HepG2 (cell line): ENCODE measurements around the gene NOL12. TPM values are rescaled to one million over a fixed set of nuclear protein-coding genes. Genes with fewer than 3 reads are reported as not detected.

ENCODE experiments used
- ESRRA ChIP-seq: sonication (generic); formaldehyde crosslinking; IDR thresholded peaks from 2 replicates; pipeline ENCODE4 v1.5.1; 2020; ENCODE audit warnings: mild to moderate bottlenecking, low read depth, missing genetic modification reagents
- HCFC1 ChIP-seq: fragments of 150-350 bp; IDR thresholded peaks from 2 replicates; pipeline ENCODE4 v1.6.1; 2014; ENCODE audit warnings: low read depth, low read length
- JUND ChIP-seq: sonication (generic); formaldehyde crosslinking; IDR thresholded peaks from 2 replicates; pipeline ENCODE4 v1.8.0; 2022; ENCODE audit warnings: mild to moderate bottlenecking, missing genetic modification reagents
- MLLT10 ChIP-seq: sonication (generic); formaldehyde crosslinking; IDR thresholded peaks from 2 replicates; pipeline ENCODE4 v1.4.0; 2020; ENCODE audit warnings: missing genetic modification reagents
- MZF1 ChIP-seq: sonication (generic); formaldehyde crosslinking; IDR thresholded peaks from 2 replicates; pipeline ENCODE4 v1.8.1; 2023; ENCODE audit warnings: mild to moderate bottlenecking, missing genetic modification reagents, borderline replicate concordance
- NCOR1 ChIP-seq: fragments of 200-600 bp; sonication (generic); IDR thresholded peaks from 2 replicates; pipeline ENCODE4 v1.7.0; 2017; ENCODE audit warnings: antibody characterized with exemption, low read length, borderline replicate concordance
- NR2F2 ChIP-seq: IDR thresholded peaks from 2 replicates; pipeline ENCODE4 v1.6.1; 2012; ENCODE audit warnings: low read depth, inconsistent platforms, borderline replicate concordance
- ZFP36 ChIP-seq: fragments of 150-350 bp; IDR thresholded peaks from 2 replicates; pipeline ENCODE4 v1.6.1; 2018; ENCODE audit warnings: borderline replicate concordance, low read length, low read depth; ENCODE audit not compliant: partially characterized antibody
- ZNF446 ChIP-seq: sonication (generic); formaldehyde crosslinking; IDR thresholded peaks from 2 replicates; pipeline ENCODE4 v1.5.0; 2020; ENCODE audit warnings: mild to moderate bottlenecking, missing genetic modification reagents
- ZNF564 ChIP-seq: sonication (generic); formaldehyde crosslinking; IDR thresholded peaks from 2 replicates; pipeline ENCODE4 v1.8.1; 2023; ENCODE audit warnings: mild to moderate bottlenecking, missing genetic modification reagents
- ZNF615 ChIP-seq: sonication (generic); formaldehyde crosslinking; IDR thresholded peaks from 2 replicates; pipeline ENCODE4 v1.5.0; 2020; ENCODE audit warnings: mild to moderate bottlenecking, missing genetic modification reagents, borderline replicate concordance
- polyA plus RNA-seq, 8 experiments: library from polyadenylated mRNA; depleted of rRNA in 3 of 8; stranded (reverse) in 7 of 8; unstranded in 1 of 8; fragments of >200 nt; fragmentation: Illumina TruSeq in 4 of 8; extraction: Trizol in 4 of 8; gene quantifications; 2 replicates each; pipeline versions ENCODE4 v1.2.1 to v1.2.3, GENCODE V29; 2011 to 2016; ENCODE audit warnings: low read depth in 4 of 8, missing spikeins in 1 of 8, mixed read lengths in 1 of 8; ENCODE audit not compliant: insufficient read depth in 1 of 8
- total RNA-seq, 5 experiments: library from RNA; depleted of rRNA; stranded (reverse); fragments of >200 nt; fragmentation: Illumina TruSeq; extraction: Trizol; gene quantifications; 2 replicates each; pipeline ENCODE4 v1.2.3, GENCODE V29; 2016; ENCODE audit warnings: low read depth in 1 of 5
- TF ChIP-seq, protein P1 (sequence below): sonication (generic); formaldehyde crosslinking; IDR thresholded peaks from 2 replicates; pipeline ENCODE4 v1.5.1; 2020; ENCODE audit warnings: mild to moderate bottlenecking, missing genetic modification reagents, borderline replicate concordance
- TF ChIP-seq, protein P2 (sequence below): sonication (generic); formaldehyde crosslinking; IDR thresholded peaks from 2 replicates; pipeline ENCODE4 v1.4.0; 2020; ENCODE audit warnings: missing genetic modification reagents
- TF ChIP-seq, protein P3 (sequence below): sonication (generic); formaldehyde crosslinking; IDR thresholded peaks from 2 replicates; pipeline ENCODE4 v1.5.1; 2020; ENCODE audit warnings: missing genetic modification reagents, mild to moderate bottlenecking, borderline replicate concordance
- TF ChIP-seq, protein P4 (sequence below): sonication (generic); formaldehyde crosslinking; IDR thresholded peaks from 2 replicates; pipeline ENCODE4 v1.5.0; 2020; ENCODE audit warnings: mild to moderate bottlenecking, low read depth, missing genetic modification reagents, borderline replicate concordance
- TF ChIP-seq, protein P5 (sequence below): IDR thresholded peaks from 2 replicates; pipeline ENCODE4 v1.6.1; 2016; ENCODE audit warnings: mild to moderate bottlenecking

Gene NOL12
- total and polyA plus RNA-seq, 2 of the 13 experiments (the other 11 are each of a cell fraction or from before 2014, with no cell fraction given): 14.3 to 31.4 TPM

DNA sequence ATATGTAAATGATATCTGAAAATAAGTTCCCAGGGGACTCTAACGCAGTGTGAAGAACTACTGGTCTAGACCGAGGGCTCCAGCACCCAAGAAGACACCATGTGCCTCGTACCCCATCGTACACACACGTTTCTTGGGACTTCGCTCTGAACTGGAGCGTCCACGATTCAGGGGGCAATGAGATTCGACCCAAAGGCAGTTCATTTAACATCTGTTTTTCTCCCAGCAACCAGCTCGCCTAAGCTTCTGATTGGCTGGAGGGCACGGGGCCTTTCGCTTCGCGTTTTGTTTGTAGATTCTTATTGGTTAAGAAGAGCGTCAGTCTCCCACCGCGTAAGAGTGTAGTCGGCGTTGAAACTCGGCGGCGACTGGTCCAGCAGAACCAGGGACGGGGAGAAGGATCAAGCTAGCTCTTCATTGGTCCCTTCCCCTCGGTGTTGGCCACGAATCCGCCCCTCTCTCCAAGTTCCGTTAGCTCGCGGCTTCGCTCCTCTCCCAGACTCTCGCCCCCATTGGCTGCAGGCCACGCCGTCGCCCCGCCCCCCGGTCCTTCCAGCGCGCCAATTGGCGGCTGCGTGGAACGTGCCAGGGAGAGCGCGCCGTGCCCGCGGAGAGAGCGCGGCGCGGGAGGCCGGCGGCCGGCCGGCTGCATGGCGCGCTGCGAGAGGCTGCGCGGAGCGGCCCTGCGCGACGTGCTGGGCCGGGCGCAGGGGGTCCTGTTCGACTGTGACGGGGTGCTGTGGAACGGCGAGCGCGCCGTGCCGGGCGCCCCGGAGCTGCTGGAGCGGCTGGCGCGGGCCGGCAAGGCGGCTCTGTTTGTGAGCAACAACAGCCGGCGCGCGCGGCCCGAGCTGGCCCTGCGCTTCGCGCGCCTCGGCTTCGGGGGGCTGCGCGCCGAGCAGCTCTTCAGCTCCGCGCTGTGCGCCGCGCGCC lies 27.7 kb upstream of the NOL12 start, which contains the start of gene PDXP (continued):
- TF ChIP-seq, protein P1, sequence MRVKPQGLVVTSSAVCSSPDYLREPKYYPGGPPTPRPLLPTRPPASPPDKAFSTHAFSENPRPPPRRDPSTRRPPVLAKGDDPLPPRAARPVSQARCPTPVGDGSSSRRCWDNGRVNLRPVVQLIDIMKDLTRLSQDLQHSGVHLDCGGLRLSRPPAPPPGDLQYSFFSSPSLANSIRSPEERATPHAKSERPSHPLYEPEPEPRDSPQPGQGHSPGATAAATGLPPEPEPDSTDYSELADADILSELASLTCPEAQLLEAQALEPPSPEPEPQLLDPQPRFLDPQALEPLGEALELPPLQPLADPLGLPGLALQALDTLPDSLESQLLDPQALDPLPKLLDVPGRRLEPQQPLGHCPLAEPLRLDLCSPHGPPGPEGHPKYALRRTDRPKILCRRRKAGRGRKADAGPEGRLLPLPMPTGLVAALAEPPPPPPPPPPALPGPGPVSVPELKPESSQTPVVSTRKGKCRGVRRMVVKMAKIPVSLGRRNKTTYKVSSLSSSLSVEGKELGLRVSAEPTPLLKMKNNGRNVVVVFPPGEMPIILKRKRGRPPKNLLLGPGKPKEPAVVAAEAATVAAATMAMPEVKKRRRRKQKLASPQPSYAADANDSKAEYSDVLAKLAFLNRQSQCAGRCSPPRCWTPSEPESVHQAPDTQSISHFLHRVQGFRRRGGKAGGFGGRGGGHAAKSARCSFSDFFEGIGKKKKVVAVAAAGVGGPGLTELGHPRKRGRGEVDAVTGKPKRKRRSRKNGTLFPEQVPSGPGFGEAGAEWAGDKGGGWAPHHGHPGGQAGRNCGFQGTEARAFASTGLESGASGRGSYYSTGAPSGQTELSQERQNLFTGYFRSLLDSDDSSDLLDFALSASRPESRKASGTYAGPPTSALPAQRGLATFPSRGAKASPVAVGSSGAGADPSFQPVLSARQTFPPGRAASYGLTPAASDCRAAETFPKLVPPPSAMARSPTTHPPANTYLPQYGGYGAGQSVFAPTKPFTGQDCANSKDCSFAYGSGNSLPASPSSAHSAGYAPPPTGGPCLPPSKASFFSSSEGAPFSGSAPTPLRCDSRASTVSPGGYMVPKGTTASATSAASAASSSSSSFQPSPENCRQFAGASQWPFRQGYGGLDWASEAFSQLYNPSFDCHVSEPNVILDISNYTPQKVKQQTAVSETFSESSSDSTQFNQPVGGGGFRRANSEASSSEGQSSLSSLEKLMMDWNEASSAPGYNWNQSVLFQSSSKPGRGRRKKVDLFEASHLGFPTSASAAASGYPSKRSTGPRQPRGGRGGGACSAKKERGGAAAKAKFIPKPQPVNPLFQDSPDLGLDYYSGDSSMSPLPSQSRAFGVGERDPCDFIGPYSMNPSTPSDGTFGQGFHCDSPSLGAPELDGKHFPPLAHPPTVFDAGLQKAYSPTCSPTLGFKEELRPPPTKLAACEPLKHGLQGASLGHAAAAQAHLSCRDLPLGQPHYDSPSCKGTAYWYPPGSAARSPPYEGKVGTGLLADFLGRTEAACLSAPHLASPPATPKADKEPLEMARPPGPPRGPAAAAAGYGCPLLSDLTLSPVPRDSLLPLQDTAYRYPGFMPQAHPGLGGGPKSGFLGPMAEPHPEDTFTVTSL (CRISPR knock-in tag): no peak
- TF ChIP-seq, protein P2, sequence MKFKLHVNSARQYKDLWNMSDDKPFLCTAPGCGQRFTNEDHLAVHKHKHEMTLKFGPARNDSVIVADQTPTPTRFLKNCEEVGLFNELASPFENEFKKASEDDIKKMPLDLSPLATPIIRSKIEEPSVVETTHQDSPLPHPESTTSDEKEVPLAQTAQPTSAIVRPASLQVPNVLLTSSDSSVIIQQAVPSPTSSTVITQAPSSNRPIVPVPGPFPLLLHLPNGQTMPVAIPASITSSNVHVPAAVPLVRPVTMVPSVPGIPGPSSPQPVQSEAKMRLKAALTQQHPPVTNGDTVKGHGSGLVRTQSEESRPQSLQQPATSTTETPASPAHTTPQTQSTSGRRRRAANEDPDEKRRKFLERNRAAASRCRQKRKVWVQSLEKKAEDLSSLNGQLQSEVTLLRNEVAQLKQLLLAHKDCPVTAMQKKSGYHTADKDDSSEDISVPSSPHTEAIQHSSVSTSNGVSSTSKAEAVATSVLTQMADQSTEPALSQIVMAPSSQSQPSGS (CRISPR knock-in tag): no peak
- TF ChIP-seq ZFP36 (no peak), ESRRA (CRISPR knock-in tag) (no peak), NCOR1 (peak; percentile 14; the same call in 1 of the 2 replicates), JUND (CRISPR knock-in tag) (no peak), ZNF615 (CRISPR knock-in tag) (no peak), HCFC1 (no peak), ZNF564 (CRISPR knock-in tag) (no peak), ZNF446 (no peak), NR2F2 (no peak), MZF1 (CRISPR knock-in tag) (no peak), MLLT10 (CRISPR knock-in tag) (no peak)
- TF ChIP-seq, protein P3, sequence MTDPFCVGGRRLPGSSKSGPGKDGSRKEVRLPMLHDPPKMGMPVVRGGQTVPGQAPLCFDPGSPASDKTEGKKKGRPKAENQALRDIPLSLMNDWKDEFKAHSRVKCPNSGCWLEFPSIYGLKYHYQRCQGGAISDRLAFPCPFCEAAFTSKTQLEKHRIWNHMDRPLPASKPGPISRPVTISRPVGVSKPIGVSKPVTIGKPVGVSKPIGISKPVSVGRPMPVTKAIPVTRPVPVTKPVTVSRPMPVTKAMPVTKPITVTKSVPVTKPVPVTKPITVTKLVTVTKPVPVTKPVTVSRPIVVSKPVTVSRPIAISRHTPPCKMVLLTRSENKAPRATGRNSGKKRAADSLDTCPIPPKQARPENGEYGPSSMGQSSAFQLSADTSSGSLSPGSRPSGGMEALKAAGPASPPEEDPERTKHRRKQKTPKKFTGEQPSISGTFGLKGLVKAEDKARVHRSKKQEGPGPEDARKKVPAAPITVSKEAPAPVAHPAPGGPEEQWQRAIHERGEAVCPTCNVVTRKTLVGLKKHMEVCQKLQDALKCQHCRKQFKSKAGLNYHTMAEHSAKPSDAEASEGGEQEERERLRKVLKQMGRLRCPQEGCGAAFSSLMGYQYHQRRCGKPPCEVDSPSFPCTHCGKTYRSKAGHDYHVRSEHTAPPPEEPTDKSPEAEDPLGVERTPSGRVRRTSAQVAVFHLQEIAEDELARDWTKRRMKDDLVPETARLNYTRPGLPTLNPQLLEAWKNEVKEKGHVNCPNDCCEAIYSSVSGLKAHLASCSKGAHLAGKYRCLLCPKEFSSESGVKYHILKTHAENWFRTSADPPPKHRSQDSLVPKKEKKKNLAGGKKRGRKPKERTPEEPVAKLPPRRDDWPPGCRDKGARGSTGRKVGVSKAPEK (CRISPR knock-in tag): no peak
- TF ChIP-seq, protein P4, sequence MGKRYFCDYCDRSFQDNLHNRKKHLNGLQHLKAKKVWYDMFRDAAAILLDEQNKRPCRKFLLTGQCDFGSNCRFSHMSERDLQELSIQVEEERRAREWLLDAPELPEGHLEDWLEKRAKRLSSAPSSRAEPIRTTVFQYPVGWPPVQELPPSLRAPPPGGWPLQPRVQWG (CRISPR knock-in tag): no peak
- TF ChIP-seq, protein P5, sequence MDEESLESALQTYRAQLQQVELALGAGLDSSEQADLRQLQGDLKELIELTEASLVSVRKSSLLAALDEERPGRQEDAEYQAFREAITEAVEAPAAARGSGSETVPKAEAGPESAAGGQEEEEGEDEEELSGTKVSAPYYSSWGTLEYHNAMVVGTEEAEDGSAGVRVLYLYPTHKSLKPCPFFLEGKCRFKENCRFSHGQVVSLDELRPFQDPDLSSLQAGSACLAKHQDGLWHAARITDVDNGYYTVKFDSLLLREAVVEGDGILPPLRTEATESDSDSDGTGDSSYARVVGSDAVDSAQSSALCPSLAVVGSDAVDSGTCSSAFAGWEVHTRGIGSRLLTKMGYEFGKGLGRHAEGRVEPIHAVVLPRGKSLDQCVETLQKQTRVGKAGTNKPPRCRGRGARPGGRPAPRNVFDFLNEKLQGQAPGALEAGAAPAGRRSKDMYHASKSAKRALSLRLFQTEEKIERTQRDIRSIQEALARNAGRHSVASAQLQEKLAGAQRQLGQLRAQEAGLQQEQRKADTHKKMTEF (CRISPR knock-in tag): peak; percentile 42; the same call in 1 of the 2 replicates
